Measurements from ENCODE around the gene NGLY1. TPM values are rescaled to one million over a fixed set of nuclear protein-coding genes. Genes with fewer than 3 reads are reported as not detected.

The NGLY1 gene
- total RNA-seq, 1 experiment from 2014 or later, result 47.7 TPM

- TF ChIP-seq EZH2 (IDR thresholded peaks at IDR 0.05; ENCODE audit: low read length, unreplicated experiment), result no peak
- TF ChIP-seq CTCF (conservative IDR thresholded peaks at IDR 0.05; ENCODE audit: low read depth, low read length), result no peak
- no peak for TF ChIP-seq EZH2phosphoT487 (IDR thresholded peaks at IDR 0.05; ENCODE audit: borderline replicate concordance, low read length)
- no peak for ATAC-seq
- H3K4me3 ChIP-seq (ENCODE audit: low read length), result no peak overlapping the region
- BruUV-seq (replicated peaks), result no TSS peak
- H3K36me3 ChIP-seq (ENCODE audit: low read depth, low read length), result no peaks in the 10 kb centered on the region
- no peaks in the 10 kb centered on the region for H3F3A ChIP-seq (ENCODE audit: low read length, unreplicated experiment)
- intact Hi-C loops (cut with micrococcal nuclease), result no loop called here
- H3K4me2 ChIP-seq (ENCODE audit: low read length), result no peak overlapping the region
- DNase-seq, result no peak
- H3K27ac ChIP-seq (ENCODE audit: low read length), result no peak overlapping the region
- H3K27me3 ChIP-seq (ENCODE audit: low read length), result no peaks in the 10 kb centered on the region
- H3K9ac ChIP-seq (ENCODE audit: low read length), result no peak overlapping the region
- no peaks in the 10 kb centered on the region for H3K9me2 ChIP-seq (replicated peaks; ENCODE audit: low read length)
- CTCF ChIA-PET, result no interaction called here
- H3K79me2 ChIP-seq (ENCODE audit: low read length), result peaks cover 41% of the 10 kb centered on the region
- POLR2A ChIA-PET (ENCODE audit: unreplicated experiment), result no interaction called here
- peaks cover 24% of the 10 kb centered on the region for H4K20me1 ChIP-seq (ENCODE audit: low read length)
- H2AFZ ChIP-seq (ENCODE audit: low read length), result no peak overlapping the region
- no peaks in the 10 kb centered on the region for H3K9me3 ChIP-seq (ENCODE audit: low read length)
- H3K4me1 ChIP-seq (ENCODE audit: insufficient read depth, low read length), result peaks cover 40% of the 10 kb centered on the region
Observed at GRCh38 chr3:25784971-25785370, 1.7 kb upstream of the NGLY1 start.

- DNase-seq (peak; percentile 31), ATAC-seq (peak; percentile 62)
- Histone ChIP-seq H3K4me3 (ENCODE audit: low read length) (peak overlapping the region; percentile 82), H3K36me3 (ENCODE audit: low read depth, low read length) (no peaks in the 10 kb centered on the region), H3K27me3 (ENCODE audit: low read length) (no peaks in the 10 kb centered on the region), H3K27ac (ENCODE audit: low read length) (no peak overlapping the region), H3K9me2 (replicated peaks; ENCODE audit: low read length) (no peaks in the 10 kb centered on the region), H2AFZ (ENCODE audit: low read length) (peak overlapping the region; percentile 98), H3K9me3 (ENCODE audit: low read length) (no peaks in the 10 kb centered on the region), H3K79me2 (ENCODE audit: low read length) (peaks cover 43% of the 10 kb centered on the region), H3K4me2 (ENCODE audit: low read length) (peak overlapping the region; percentile 94), H3F3A (ENCODE audit: low read length, unreplicated experiment) (no peaks in the 10 kb centered on the region), H3K4me1 (ENCODE audit: insufficient read depth, low read length) (peaks cover 36% of the 10 kb centered on the region), H4K20me1 (ENCODE audit: low read length) (peaks cover 24% of the 10 kb centered on the region), H3K9ac (ENCODE audit: low read length) (peak overlapping the region; percentile 51)
- ChIA-PET CTCF (interaction anchor here (1.1 kb wide), 1 partner anchor 190 kb away, joined by 5 read pairs; no protein-coding TSS in a partner anchor), POLR2A (ENCODE audit: unreplicated experiment) (interaction anchor here (0.6 to 1.2 kb wide), 6 partner anchors 53 to 1772 kb away, joined by 3 to 5 read pairs (median 5); no protein-coding TSS in a partner anchor)
- TF ChIP-seq EZH2 (IDR thresholded peaks at IDR 0.05; ENCODE audit: low read length, unreplicated experiment), result no peak
- no peak for TF ChIP-seq CTCF (conservative IDR thresholded peaks at IDR 0.05; ENCODE audit: low read depth, low read length)
- no peak for TF ChIP-seq EZH2phosphoT487 (IDR thresholded peaks at IDR 0.05; ENCODE audit: borderline replicate concordance, low read length)
- TSS peak; percentile 62 for BruUV-seq (replicated peaks)
- intact Hi-C loops (cut with micrococcal nuclease), result loop anchor here (2.0 kb wide), 3 partner anchors 37 to 119 kb away; partner anchors contain the start of gene TOP2B
Observed at GRCh38 chr3:25783661-25784512, 644 bp upstream of the NGLY1 start.

GRCh38 chr3:25782636-25782937 lies 656 bp downstream of the NGLY1 start:
- BruUV-seq (replicated peaks), result no TSS peak
- ChIA-PET POLR2A (ENCODE audit: unreplicated experiment) (interaction anchor here (0.6 kb wide), 2 partner anchors 141 to 151 kb away, joined by 4 to 11 read pairs; no protein-coding TSS in a partner anchor), CTCF (no interaction called here)
- peak overlapping the region; percentile 87 for H3K4me3 ChIP-seq (ENCODE audit: low read length)
- H3K4me1 ChIP-seq (ENCODE audit: insufficient read depth, low read length), result peaks cover 31% of the 10 kb centered on the region
- peak overlapping the region; percentile 90 for H2AFZ ChIP-seq (ENCODE audit: low read length)
- intact Hi-C loops (cut with micrococcal nuclease), result loop anchor here (2.0 kb wide), 3 partner anchors 38 to 118 kb away; partner anchors contain the start of gene TOP2B
- peak overlapping the region; percentile 40 for H3K27ac ChIP-seq (ENCODE audit: low read length)
- no peaks in the 10 kb centered on the region for H3K9me2 ChIP-seq (replicated peaks; ENCODE audit: low read length)
- H3K79me2 ChIP-seq (ENCODE audit: low read length), result peaks cover 42% of the 10 kb centered on the region
- H3K9ac ChIP-seq (ENCODE audit: low read length), result peak overlapping the region; percentile 83
- H3K9me3 ChIP-seq (ENCODE audit: low read length), result no peaks in the 10 kb centered on the region
- peak overlapping the region; percentile 84 for H3K4me2 ChIP-seq (ENCODE audit: low read length)
- no peak for ATAC-seq
- no peaks in the 10 kb centered on the region for H3K27me3 ChIP-seq (ENCODE audit: low read length)
- H4K20me1 ChIP-seq (ENCODE audit: low read length), result peaks cover 24% of the 10 kb centered on the region
- H3K36me3 ChIP-seq (ENCODE audit: low read depth, low read length), result peaks cover 10% of the 10 kb centered on the region; the same call in 1 of the 2 replicates
- TF ChIP-seq EZH2 (IDR thresholded peaks at IDR 0.05; ENCODE audit: low read length, unreplicated experiment) (no peak), EZH2phosphoT487 (IDR thresholded peaks at IDR 0.05; ENCODE audit: borderline replicate concordance, low read length) (no peak), CTCF (conservative IDR thresholded peaks at IDR 0.05; ENCODE audit: low read depth, low read length) (no peak)
- DNase-seq, result no peak
- H3F3A ChIP-seq (ENCODE audit: low read length, unreplicated experiment), result no peaks in the 10 kb centered on the region

Measured in PC-3 (cell line).